Activated naive CD8-positive, alpha-beta T cell (primary cell): ENCODE results near the gene KCNJ1.

ENCODE experiments used
- H3K27ac Mint-ChIP-seq: one replicate; pipeline ENCODE4 v1.8.0; 2021; ENCODE audit warnings: mixed read lengths
- H3K27me3 Mint-ChIP-seq: one replicate; pipeline ENCODE4 v1.8.0; 2021; ENCODE audit warnings: mixed read lengths
- H3K36me3 Mint-ChIP-seq: one replicate; pipeline ENCODE4 v1.8.0; 2021; ENCODE audit warnings: mixed read lengths
- H3K4me1 Mint-ChIP-seq: one replicate; pipeline ENCODE4 v1.8.0; 2021; ENCODE audit warnings: low read depth, mixed read lengths
- H3K4me3 Mint-ChIP-seq: one replicate; pipeline ENCODE4 v1.8.0; 2021; ENCODE audit warnings: mild to moderate bottlenecking, mixed read lengths
- H3K9me3 Mint-ChIP-seq: one replicate; pipeline ENCODE4 v1.8.0; 2021; ENCODE audit warnings: low read depth, mixed read lengths

KCNJ1 gene

GRCh38 chr11:128856241-128856640, 10.9 kb downstream of the KCNJ1 start:
- no peaks in the 10 kb centered on the region for H3K9me3 Mint-ChIP-seq
- H3K4me1 Mint-ChIP-seq: peaks cover 4% of the 10 kb centered on the region
- H3K36me3 Mint-ChIP-seq: no peaks in the 10 kb centered on the region
- H3K27ac Mint-ChIP-seq: no peak overlapping the region
- no peak overlapping the region for H3K4me3 Mint-ChIP-seq
- peaks cover 2% of the 10 kb centered on the region for H3K27me3 Mint-ChIP-seq

DNA sequence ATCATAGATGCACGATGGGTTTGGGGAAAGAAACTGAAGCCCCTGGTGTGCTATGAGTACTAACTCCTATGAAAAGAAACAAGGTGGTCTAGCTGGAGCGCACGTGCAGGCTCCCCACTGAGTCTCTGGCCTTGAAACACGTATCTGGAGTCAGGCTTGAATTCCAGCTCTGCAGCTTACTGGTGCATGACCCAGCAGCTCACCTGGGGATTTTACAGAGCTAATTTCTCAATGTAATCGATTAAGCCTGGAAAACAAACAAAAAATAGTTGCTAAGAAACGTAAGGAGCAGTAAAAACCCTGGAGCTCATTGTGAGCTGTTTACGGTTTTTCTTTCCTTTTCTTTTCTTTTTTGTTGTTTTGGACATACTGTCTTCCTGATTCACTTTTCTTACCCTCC, 12.3 kb downstream of the KCNJ1 start:
- H3K27me3 Mint-ChIP-seq: no peaks in the 10 kb centered on the region

DNA sequence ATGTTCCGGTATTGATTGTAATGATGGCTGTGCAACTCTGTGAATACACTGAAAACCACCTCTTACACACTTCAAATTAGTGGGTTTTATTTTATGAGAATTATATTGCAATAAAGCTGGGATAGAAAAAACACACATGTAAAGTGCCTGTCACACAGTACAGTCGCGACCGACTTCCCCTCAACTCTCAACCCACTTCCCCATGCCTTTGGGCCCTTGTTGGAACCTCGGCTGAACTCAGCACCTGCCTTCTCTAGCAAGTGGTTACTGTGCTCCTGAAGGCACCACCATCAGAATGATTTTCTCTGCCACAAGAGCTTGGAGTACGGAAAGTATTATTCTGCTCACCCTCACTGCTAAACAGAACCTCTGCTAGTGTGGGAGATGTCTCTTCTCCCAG, 13.5 kb downstream of the KCNJ1 start:
- H3K27ac Mint-ChIP-seq: no peak overlapping the region
- H3K27me3 Mint-ChIP-seq: no peaks in the 10 kb centered on the region

More for the DNA sequence above, 12.3 kb downstream of the KCNJ1 start:
- Mint-ChIP-seq H3K4me3 (no peak overlapping the region), H3K4me1 (no peaks in the 10 kb centered on the region), H3K9me3 (no peaks in the 10 kb centered on the region), H3K36me3 (no peaks in the 10 kb centered on the region), H3K27ac (no peak overlapping the region)

GRCh38 chr11:128852327-128853023, 14.6 kb downstream of the KCNJ1 start:
- Mint-ChIP-seq H3K4me1 (no peaks in the 10 kb centered on the region), H3K27ac (no peak overlapping the region), H3K27me3 (no peaks in the 10 kb centered on the region), H3K4me3 (no peak overlapping the region), H3K36me3 (no peaks in the 10 kb centered on the region), H3K9me3 (no peaks in the 10 kb centered on the region)

More for the DNA sequence above, 13.5 kb downstream of the KCNJ1 start:
- H3K36me3 Mint-ChIP-seq: no peaks in the 10 kb centered on the region
- H3K4me3 Mint-ChIP-seq: no peak overlapping the region
- no peaks in the 10 kb centered on the region for H3K4me1 Mint-ChIP-seq
- H3K9me3 Mint-ChIP-seq: no peaks in the 10 kb centered on the region

DNA sequence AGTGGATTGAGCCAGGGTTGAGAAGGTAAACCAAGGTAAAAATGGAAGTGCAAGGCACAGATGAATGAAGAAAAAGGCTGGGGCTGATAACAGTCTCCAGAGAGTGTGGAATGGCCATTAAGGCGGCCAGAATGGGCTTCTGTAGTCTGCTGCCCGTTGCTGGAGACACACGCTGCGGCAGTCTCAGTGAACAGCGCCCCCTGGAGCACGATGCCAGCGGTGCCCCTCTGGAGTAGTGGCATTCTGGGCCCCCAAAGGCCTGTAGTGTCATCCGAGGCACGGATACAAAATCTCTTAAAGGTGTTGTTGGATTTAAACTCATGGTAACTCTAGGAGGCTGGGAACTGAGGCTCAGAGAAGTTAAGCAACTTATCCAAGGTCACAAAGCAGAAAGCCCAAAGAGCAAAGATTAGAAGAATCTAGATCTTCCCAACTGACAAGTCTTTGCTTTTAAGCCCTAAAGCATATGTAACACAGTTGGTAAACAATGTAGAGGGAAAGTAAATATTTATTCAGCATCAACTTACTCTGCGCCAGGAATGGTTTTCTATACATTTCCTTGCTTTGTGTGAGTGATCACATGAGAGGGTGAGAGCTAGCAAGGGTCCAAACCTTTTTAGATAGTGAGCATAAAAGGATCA, 18.2 kb downstream of the KCNJ1 start:
- Mint-ChIP-seq H3K27me3 (no peaks in the 10 kb centered on the region), H3K36me3 (no peaks in the 10 kb centered on the region), H3K4me3 (no peak overlapping the region), H3K27ac (no peak overlapping the region), H3K9me3 (no peaks in the 10 kb centered on the region), H3K4me1 (peaks cover 21% of the 10 kb centered on the region)

DNA sequence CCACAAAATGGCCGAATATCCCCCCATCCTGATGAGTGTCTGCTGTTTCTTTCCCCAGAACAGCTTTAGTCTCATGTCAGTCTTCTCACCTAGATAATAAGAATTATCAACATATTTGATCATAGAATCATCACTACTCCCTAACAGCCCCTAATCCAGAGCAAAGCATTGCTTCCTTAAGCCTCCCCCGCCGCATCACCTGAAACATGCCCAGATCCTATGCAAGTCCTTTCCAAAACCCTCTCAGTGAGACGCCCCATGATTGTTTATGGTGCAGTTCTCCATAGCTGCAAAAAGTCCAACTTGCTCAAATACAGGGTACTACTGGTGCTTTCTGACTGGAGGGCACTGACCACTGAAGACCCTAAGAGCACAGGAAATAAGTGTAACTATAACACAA, 20.1 kb downstream of the KCNJ1 start:
- H3K27ac Mint-ChIP-seq: no peak overlapping the region
- H3K9me3 Mint-ChIP-seq: no peaks in the 10 kb centered on the region
- H3K36me3 Mint-ChIP-seq: peaks cover 4% of the 10 kb centered on the region
- no peaks in the 10 kb centered on the region for H3K27me3 Mint-ChIP-seq
- peaks cover 27% of the 10 kb centered on the region for H3K4me1 Mint-ChIP-seq
- H3K4me3 Mint-ChIP-seq: no peak overlapping the region

GRCh38 chr11:128845334-128845780, 21.7 kb downstream of the KCNJ1 start:
- H3K4me3 Mint-ChIP-seq: no peak overlapping the region
- no peaks in the 10 kb centered on the region for H3K9me3 Mint-ChIP-seq
- H3K27ac Mint-ChIP-seq: peak overlapping the region; percentile 24
- H3K27me3 Mint-ChIP-seq: no peaks in the 10 kb centered on the region
- peaks cover 40% of the 10 kb centered on the region for H3K4me1 Mint-ChIP-seq
- peaks cover 4% of the 10 kb centered on the region for H3K36me3 Mint-ChIP-seq

GRCh38 chr11:128843198-128843785, 23.8 kb downstream of the KCNJ1 start:
- Mint-ChIP-seq H3K36me3 (peaks cover 4% of the 10 kb centered on the region), H3K27me3 (no peaks in the 10 kb centered on the region), H3K27ac (no peak overlapping the region), H3K4me1 (peaks cover 56% of the 10 kb centered on the region), H3K9me3 (no peaks in the 10 kb centered on the region), H3K4me3 (no peak overlapping the region)

- Mint-ChIP-seq H3K27ac (no peak overlapping the region), H3K36me3 (peaks cover 4% of the 10 kb centered on the region), H3K27me3 (no peaks in the 10 kb centered on the region), H3K4me1 (peaks cover 69% of the 10 kb centered on the region), H3K9me3 (no peaks in the 10 kb centered on the region), H3K4me3 (no peak overlapping the region)
Measured at GRCh38 chr11:128841461-128842072, 25.5 kb downstream of the KCNJ1 start.

GRCh38 chr11:128840783-128841182, 26.3 kb downstream of the KCNJ1 start:
- Mint-ChIP-seq H3K9me3 (no peaks in the 10 kb centered on the region), H3K27ac (no peak overlapping the region), H3K36me3 (peaks cover 6% of the 10 kb centered on the region), H3K4me3 (no peak overlapping the region), H3K27me3 (no peaks in the 10 kb centered on the region), H3K4me1 (peaks cover 66% of the 10 kb centered on the region)

DNA sequence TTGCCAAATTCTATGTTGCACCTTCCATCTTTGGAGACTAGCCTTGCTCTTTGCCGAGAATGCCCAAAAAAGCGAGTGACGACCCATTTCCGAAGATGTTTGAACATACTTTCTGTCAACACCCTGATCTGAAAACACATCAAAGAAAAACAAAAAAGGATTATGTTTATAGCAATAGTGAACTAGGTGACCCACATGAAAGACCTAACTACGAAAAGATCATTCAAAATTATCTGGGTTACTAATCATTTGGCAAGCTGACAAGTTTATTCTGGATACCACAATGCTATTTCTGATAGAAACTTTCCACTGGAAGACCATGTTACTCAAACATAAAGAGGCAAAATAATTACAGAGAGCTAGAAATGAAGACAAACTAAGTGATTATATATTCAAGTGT, 27.0 kb downstream of the KCNJ1 start:
- H3K9me3 Mint-ChIP-seq: no peaks in the 10 kb centered on the region
- H3K4me3 Mint-ChIP-seq: peak overlapping the region; percentile 60
- no peak overlapping the region for H3K27ac Mint-ChIP-seq
- peaks cover 6% of the 10 kb centered on the region for H3K36me3 Mint-ChIP-seq
- no peaks in the 10 kb centered on the region for H3K27me3 Mint-ChIP-seq
- peaks cover 59% of the 10 kb centered on the region for H3K4me1 Mint-ChIP-seq

DNA sequence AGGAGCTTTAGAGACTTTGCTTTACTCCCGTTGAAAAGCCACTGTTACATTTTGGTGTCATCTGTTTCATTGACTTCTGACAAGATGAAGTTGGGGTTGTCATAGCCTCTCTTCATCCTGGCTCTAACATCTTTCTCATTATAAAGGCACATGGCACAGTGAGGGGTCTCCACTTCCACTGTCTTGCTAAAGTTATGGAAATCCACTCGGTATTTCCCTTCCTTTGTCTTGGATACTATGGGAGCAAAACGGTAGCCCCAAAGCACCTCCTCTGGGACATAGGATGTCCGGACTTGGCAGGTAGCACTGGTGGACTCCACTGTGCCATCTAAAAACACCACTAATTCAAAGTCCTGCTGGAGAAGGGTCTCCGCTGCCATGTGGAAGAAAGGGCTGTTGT, 28.0 kb downstream of the KCNJ1 start:
- H3K9me3 Mint-ChIP-seq: no peaks in the 10 kb centered on the region
- H3K27ac Mint-ChIP-seq: no peak overlapping the region
- no peaks in the 10 kb centered on the region for H3K27me3 Mint-ChIP-seq
- H3K4me1 Mint-ChIP-seq: peaks cover 51% of the 10 kb centered on the region
- H3K4me3 Mint-ChIP-seq: no peak overlapping the region
- H3K36me3 Mint-ChIP-seq: peaks cover 6% of the 10 kb centered on the region

GRCh38 chr11:128837627-128838026, 29.5 kb downstream of the KCNJ1 start:
- Mint-ChIP-seq H3K27me3 (no peaks in the 10 kb centered on the region), H3K4me3 (no peak overlapping the region), H3K4me1 (peaks cover 50% of the 10 kb centered on the region), H3K9me3 (no peaks in the 10 kb centered on the region), H3K36me3 (peaks cover 3% of the 10 kb centered on the region), H3K27ac (no peak overlapping the region)

GRCh38 chr11:128835741-128836430, 31.2 kb downstream of the KCNJ1 start:
- H3K4me1 Mint-ChIP-seq: peaks cover 45% of the 10 kb centered on the region
- H3K4me3 Mint-ChIP-seq: no peak overlapping the region
- no peak overlapping the region for H3K27ac Mint-ChIP-seq
- no peaks in the 10 kb centered on the region for H3K27me3 Mint-ChIP-seq
- H3K9me3 Mint-ChIP-seq: no peaks in the 10 kb centered on the region
- peaks cover 2% of the 10 kb centered on the region for H3K36me3 Mint-ChIP-seq

DNA sequence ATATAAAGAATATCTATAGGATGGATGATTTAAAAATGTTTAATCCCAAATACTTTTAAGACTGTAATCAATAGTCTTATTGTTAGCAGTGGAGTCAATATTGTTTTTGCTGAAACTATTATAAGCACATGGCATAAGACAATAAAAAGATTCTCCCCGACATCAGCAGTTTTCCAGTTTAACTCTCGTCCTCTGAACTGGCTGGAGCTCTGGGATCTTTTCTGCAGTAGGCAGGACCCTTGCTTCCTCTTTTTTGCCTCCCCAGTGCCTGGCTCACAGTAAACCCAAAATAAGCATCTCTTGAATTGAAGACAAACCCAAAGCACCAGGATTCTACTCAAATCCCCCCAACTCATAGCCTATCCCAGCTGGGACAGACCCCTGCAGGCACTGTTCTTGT, 32.9 kb downstream of the KCNJ1 start:
- H3K4me1 Mint-ChIP-seq: peaks cover 41% of the 10 kb centered on the region
- H3K36me3 Mint-ChIP-seq: peaks cover 2% of the 10 kb centered on the region
- H3K9me3 Mint-ChIP-seq: no peaks in the 10 kb centered on the region
- no peaks in the 10 kb centered on the region for H3K27me3 Mint-ChIP-seq
- no peak overlapping the region for H3K4me3 Mint-ChIP-seq
- no peak overlapping the region for H3K27ac Mint-ChIP-seq
